GM18502 (cell line): ENCODE measurements around the gene ATG7.
"Not testable (repeated sequence)": the region's sequence is repeated elsewhere in the genome, so short reads cannot be mapped to it uniquely, and the experiment has no call there.

Experiments used
- ATAC-seq: cut with Tn5 transposase; IDR thresholded peaks from one replicate; pipeline ENCODE4 v1.9.1; 2021; ENCODE audit warnings: mild to moderate bottlenecking; ENCODE audit not compliant: unreplicated experiment, poor library complexity

ATG7 gene

GRCh38 chr3:11381563-11381962, 109.4 kb downstream of the ATG7 start:
- no peak for ATAC-seq

- no peak for ATAC-seq
These were observed 110.0 kb downstream of the ATG7 start for GRCh38 chr3:11382146-11382745.

GRCh38 chr3:11384074-11384473, 111.9 kb downstream of the ATG7 start:
- no peak for ATAC-seq

GRCh38 chr3:11385326-11385725, 113.1 kb downstream of the ATG7 start:
- ATAC-seq = no peak

GRCh38 chr3:11385891-11386290, 113.7 kb downstream of the ATG7 start:
- ATAC-seq = no peak

GRCh38 chr3:11386465-11387113, 114.4 kb downstream of the ATG7 start:
- no peak for ATAC-seq

- ATAC-seq = no peak
These were observed 117.4 kb downstream of the ATG7 start for GRCh38 chr3:11389386-11390268.

GRCh38 chr3:11390411-11391131, 118.4 kb downstream of the ATG7 start:
- no peak for ATAC-seq

GRCh38 chr3:11391174-11391879, 119.1 kb downstream of the ATG7 start:
- ATAC-seq = no peak

- ATAC-seq = no peak
These were observed 120.0 kb downstream of the ATG7 start for GRCh38 chr3:11392014-11392859.

- ATAC-seq = no peak
These were observed 120.6 kb downstream of the ATG7 start for GRCh38 chr3:11392860-11393114.

GRCh38 chr3:11393401-11393800, 121.2 kb downstream of the ATG7 start:
- no peak for ATAC-seq

GRCh38 chr3:11394392-11394791, 122.2 kb downstream of the ATG7 start:
- ATAC-seq = no peak

GRCh38 chr3:11400213-11400612, 128.0 kb downstream of the ATG7 start:
- ATAC-seq = no peak

- no peak for ATAC-seq
These were observed 129.2 kb downstream of the ATG7 start for GRCh38 chr3:11401434-11401833.

- ATAC-seq = no peak
These were observed 133.1 kb downstream of the ATG7 start for GRCh38 chr3:11405323-11405722.

GRCh38 chr3:11407644-11408043, 135.4 kb downstream of the ATG7 start:
- ATAC-seq = no peak

GRCh38 chr3:11408324-11408859, 136.2 kb downstream of the ATG7 start:
- ATAC-seq = not testable (repeated sequence)

- no peak for ATAC-seq
These were observed 138.4 kb downstream of the ATG7 start for GRCh38 chr3:11410564-11410963.
